ENCODE measurements around the gene GTF2H4. TPM values are rescaled to one million over a fixed set of nuclear protein-coding genes. Genes with fewer than 3 reads are reported as not detected.
"Not testable (repeated sequence)": the region's sequence is repeated elsewhere in the genome, so short reads cannot be mapped to it uniquely, and the experiment has no call there.

GTF2H4 gene
- total RNA-seq, 1 donor from 2014 or later: 23.0 TPM

DNA sequence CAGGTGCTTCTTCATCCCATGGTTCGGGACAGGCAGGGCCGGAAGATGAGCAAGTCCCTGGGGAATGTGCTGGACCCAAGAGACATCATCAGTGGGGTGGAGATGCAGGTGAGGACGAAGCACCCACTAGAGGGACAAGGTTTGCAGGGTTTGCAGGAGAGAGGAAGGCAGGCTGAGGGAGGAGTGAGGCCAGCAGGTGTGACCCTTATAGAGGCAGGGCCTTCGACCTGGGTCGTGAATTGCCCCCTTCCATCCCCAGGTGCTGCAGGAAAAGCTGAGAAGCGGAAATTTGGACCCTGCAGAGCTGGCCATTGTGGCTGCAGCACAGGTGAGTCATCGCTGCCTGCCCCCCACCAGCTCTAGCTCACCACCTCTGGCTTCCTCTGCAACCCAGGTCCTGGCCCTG is 14.4 kb downstream of the GTF2H4 start:
- Histone ChIP-seq H3K36me3 (peaks cover 82% of the 10 kb centered on the region), H3K9me3 (replicated peaks) (no peaks in the 10 kb centered on the region), H3K4me1 (peaks cover 27% of the 10 kb centered on the region), H3K4me3 (no peak overlapping the region), H3K27ac (replicated peaks) (no peak overlapping the region), H3K27me3 (ENCODE audit: low read depth) (no peaks in the 10 kb centered on the region)
- intact Hi-C loops (cut with micrococcal nuclease): no loop called here
- TF ChIP-seq, protein P1, sequence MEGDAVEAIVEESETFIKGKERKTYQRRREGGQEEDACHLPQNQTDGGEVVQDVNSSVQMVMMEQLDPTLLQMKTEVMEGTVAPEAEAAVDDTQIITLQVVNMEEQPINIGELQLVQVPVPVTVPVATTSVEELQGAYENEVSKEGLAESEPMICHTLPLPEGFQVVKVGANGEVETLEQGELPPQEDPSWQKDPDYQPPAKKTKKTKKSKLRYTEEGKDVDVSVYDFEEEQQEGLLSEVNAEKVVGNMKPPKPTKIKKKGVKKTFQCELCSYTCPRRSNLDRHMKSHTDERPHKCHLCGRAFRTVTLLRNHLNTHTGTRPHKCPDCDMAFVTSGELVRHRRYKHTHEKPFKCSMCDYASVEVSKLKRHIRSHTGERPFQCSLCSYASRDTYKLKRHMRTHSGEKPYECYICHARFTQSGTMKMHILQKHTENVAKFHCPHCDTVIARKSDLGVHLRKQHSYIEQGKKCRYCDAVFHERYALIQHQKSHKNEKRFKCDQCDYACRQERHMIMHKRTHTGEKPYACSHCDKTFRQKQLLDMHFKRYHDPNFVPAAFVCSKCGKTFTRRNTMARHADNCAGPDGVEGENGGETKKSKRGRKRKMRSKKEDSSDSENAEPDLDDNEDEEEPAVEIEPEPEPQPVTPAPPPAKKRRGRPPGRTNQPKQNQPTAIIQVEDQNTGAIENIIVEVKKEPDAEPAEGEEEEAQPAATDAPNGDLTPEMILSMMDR (IDR thresholded peaks at IDR 0.05; ENCODE audit: borderline replicate concordance): no peak
- DNase-seq: no peak

DNA sequence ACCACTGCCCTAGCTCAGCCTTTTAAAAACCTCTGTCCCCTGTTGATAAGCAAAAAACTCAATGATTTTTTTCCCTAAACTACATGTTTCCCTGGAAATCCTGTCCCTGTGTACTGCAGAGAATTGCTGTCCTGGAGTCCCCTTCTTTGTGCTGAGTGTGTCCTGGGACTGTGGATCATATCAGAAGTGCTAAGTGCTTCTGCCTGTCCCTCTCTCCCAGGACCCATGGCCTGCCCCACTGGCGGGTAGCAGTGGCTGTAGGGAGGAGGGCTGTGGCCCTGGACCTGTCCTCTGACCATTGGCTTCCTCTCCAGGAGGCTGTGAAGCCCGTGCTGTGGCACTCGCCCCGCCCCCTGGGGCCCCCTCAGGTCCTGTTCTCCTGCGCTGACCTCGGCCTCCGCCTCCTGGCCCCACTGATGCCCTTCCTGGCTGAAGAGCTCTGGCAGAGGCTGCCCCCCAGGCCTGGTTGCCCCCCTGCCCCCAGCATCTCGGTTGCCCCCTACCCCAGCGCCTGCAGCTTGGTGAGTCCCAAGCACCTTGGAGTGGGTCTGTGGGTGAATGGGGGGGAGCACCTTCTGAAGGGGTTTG is 16.1 kb downstream of the GTF2H4 start:
- H3K27me3 ChIP-seq (ENCODE audit: low read depth); intact Hi-C loops (cut with micrococcal nuclease); DNase-seq; H3K4me3 ChIP-seq: not testable (repeated sequence)
- Histone ChIP-seq H3K9me3 (replicated peaks) (peaks cover 11% of the 10 kb centered on the region), H3K36me3 (peaks cover 72% of the 10 kb centered on the region), H3K27ac (replicated peaks) (peak overlapping the region; percentile 60), H3K4me1 (peaks cover 27% of the 10 kb centered on the region)

DNA sequence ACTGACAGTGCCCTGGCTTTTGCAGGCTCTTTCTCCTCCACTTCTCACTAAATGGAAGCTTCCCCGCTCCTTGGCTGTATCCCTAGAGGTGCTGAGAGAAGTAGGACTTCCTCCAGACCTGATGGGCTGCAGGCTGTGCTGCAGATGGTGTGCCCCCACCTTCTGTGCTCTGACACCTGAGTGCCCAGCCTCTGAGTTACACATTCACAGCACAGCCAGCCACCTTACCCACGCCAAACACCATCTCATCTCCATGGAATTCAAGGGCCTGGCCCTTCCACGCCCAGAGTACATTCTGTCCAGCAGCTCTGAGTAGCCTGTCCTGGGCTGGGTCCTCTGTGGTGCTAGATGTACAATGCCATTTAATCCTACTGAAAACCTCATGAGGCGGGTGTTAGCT is 18.6 kb downstream of the GTF2H4 start:
- intact Hi-C loops (cut with micrococcal nuclease): no loop called here
- Histone ChIP-seq H3K27me3 (ENCODE audit: low read depth) (no peaks in the 10 kb centered on the region), H3K4me1 (peaks cover 27% of the 10 kb centered on the region), H3K9me3 (replicated peaks) (peaks cover 12% of the 10 kb centered on the region), H3K27ac (replicated peaks) (peak overlapping the region; percentile 39), H3K36me3 (peaks cover 49% of the 10 kb centered on the region), H3K4me3 (no peak overlapping the region)
- TF ChIP-seq, protein P1 (IDR thresholded peaks at IDR 0.05; ENCODE audit: borderline replicate concordance): no peak
- no peak for DNase-seq

DNA sequence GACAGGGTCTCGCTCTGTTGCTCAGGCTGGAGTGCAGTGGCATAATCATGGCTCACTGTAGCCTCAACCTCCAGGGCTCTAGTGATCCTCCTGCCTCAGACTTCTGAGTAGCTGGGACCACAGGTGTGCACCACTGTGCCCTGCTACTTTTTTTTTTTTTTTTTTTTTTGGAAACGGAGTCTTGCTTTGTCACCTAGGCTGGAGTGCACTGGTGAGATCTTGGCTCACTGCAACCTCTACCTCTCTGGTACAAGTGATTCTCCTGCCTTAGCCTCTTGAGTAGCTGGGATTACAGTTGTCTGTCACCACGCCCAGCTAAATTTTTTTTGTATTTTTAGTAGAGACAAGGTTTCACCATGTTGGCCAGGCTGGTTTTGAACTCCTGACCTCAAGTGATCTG is 19.1 kb downstream of the GTF2H4 start:
- DNase-seq; intact Hi-C loops (cut with micrococcal nuclease); H3K4me3 ChIP-seq; H3K27me3 ChIP-seq (ENCODE audit: low read depth): not testable (repeated sequence)
- peaks cover 12% of the 10 kb centered on the region for H3K9me3 ChIP-seq (replicated peaks)
- H3K4me1 ChIP-seq: peaks cover 27% of the 10 kb centered on the region
- peak overlapping the region; percentile 39 for H3K27ac ChIP-seq (replicated peaks)
- H3K36me3 ChIP-seq: peaks cover 44% of the 10 kb centered on the region

DNA sequence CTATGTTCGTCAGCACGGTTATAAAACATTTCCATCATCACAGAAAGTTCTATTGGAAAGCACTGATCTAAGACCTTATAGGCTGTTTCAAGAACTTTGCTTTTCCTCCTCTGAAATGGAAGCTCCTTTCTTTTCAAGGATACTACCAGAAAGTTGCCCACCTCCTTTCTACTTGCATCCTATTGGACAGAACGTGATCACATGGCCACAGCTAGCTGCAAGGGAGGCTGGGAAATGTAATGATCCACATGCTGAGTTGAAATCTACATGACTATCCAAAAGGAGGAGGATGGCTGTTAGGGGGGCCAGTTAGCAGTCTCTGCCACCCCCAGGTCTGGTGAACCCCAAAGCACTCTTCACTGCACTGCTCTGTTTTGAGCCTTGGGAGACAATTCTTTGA is 20.7 kb downstream of the GTF2H4 start:
- no peak for DNase-seq
- H3K27ac ChIP-seq (replicated peaks): no peak overlapping the region
- no peaks in the 10 kb centered on the region for H3K27me3 ChIP-seq (ENCODE audit: low read depth)
- intact Hi-C loops (cut with micrococcal nuclease): no loop called here
- peaks cover 28% of the 10 kb centered on the region for H3K36me3 ChIP-seq
- H3K4me1 ChIP-seq: peaks cover 21% of the 10 kb centered on the region
- no peak overlapping the region for H3K4me3 ChIP-seq
- TF ChIP-seq, protein P1 (IDR thresholded peaks at IDR 0.05; ENCODE audit: borderline replicate concordance): no peak
- H3K9me3 ChIP-seq (replicated peaks): peaks cover 12% of the 10 kb centered on the region

DNA sequence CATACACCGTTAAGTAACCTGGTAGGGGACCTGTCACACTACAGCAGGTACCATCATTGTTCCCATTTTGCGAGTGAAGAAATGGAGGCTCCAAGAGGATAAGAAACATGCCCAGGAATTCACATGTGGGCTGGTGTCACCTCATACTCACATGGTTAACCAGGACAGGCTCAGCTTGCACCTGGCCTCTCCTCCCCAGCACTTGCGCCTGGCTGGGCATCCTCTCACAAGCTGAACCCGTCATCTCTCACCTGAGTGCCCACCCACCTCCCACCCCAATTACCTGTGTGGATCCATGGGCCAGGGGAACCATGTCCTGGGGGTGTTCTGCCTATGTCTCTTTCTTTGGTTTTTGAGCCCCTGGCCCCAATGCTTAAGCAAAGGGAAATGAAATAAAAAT is 22.5 kb downstream of the GTF2H4 start:
- peaks cover 15% of the 10 kb centered on the region for H3K36me3 ChIP-seq
- no peak overlapping the region for H3K4me3 ChIP-seq
- peaks cover 12% of the 10 kb centered on the region for H3K9me3 ChIP-seq (replicated peaks)
- H3K27ac ChIP-seq (replicated peaks): no peak overlapping the region
- peaks cover 14% of the 10 kb centered on the region for H3K4me1 ChIP-seq
- TF ChIP-seq, protein P1 (IDR thresholded peaks at IDR 0.05; ENCODE audit: borderline replicate concordance): no peak
- intact Hi-C loops (cut with micrococcal nuclease): no loop called here
- no peak for DNase-seq
- H3K27me3 ChIP-seq (ENCODE audit: low read depth): no peaks in the 10 kb centered on the region

Data from left ventricle myocardium inferior (tissue), 1 donor.